Progenitor cell of endocrine pancreas (in vitro differentiated cells): ENCODE data around the gene ABCC10. TPM values are rescaled to one million over a fixed set of nuclear protein-coding genes. Genes with fewer than 3 reads are reported as not detected.
"Not testable (repeated sequence)": the region's sequence is repeated elsewhere in the genome, so short reads cannot be mapped to it uniquely, and the experiment has no call there.

Experiments
- DNase-seq: peaks from one replicate; pipeline ENCODE4 v3.0.0; 2021; ENCODE audit warnings: low spot score; ENCODE audit not compliant: unreplicated experiment
- H3K27ac Mint-ChIP-seq: 2 replicates; pipeline ENCODE4 v1.8.0; 2021; ENCODE audit warnings: mild to moderate bottlenecking, moderate library complexity, mixed read lengths
- H3K27me3 Mint-ChIP-seq: 2 replicates; pipeline ENCODE4 v1.8.0; 2021; ENCODE audit warnings: mixed read lengths
- H3K36me3 Mint-ChIP-seq: 2 replicates; pipeline ENCODE4 v1.8.0; 2022; ENCODE audit warnings: mixed read lengths; ENCODE audit not compliant: insufficient read depth
- H3K4me1 Mint-ChIP-seq: 2 replicates; pipeline ENCODE4 v1.8.0; 2021; ENCODE audit warnings: low read depth, mixed read lengths
- H3K4me3 Mint-ChIP-seq: 2 replicates; pipeline ENCODE4 v1.8.0; 2021; ENCODE audit warnings: low read depth, mild to moderate bottlenecking, moderate library complexity, mixed read lengths
- H3K9me3 Mint-ChIP-seq: 2 replicates; pipeline ENCODE4 v1.8.0; 2021; ENCODE audit warnings: low read depth, mixed read lengths
- CTCF ChIP-seq: fragments of 200-600 bp; sonication (generic); IDR thresholded peaks from one replicate; pipeline ENCODE4 v1.5.0; 2021; ENCODE audit warnings: antibody characterized with exemption, mild to moderate bottlenecking; ENCODE audit not compliant: unreplicated experiment
- total RNA-seq: library from RNA; stranded (reverse); gene quantifications from 2 replicates; pipeline ENCODE4 v1.2.1, GENCODE V29; 2021

The ABCC10 gene
- total RNA-seq, 1 donor from 2014 or later: 68.8 TPM

GRCh38 chr6:43402820-43403219 lies 24.5 kb upstream of the ABCC10 start:
- peaks cover 3% of the 10 kb centered on the region for H3K9me3 Mint-ChIP-seq
- H3K4me1 Mint-ChIP-seq: peaks cover 20% of the 10 kb centered on the region
- TF ChIP-seq CTCF: no peak
- no peak overlapping the region for H3K4me3 Mint-ChIP-seq
- H3K27me3 Mint-ChIP-seq: no peaks in the 10 kb centered on the region
- no peak for DNase-seq
- peaks cover 5% of the 10 kb centered on the region for H3K36me3 Mint-ChIP-seq
- no peak overlapping the region for H3K27ac Mint-ChIP-seq

GRCh38 chr6:43405354-43405753 lies 22.0 kb upstream of the ABCC10 start:
- no peak overlapping the region for H3K4me3 Mint-ChIP-seq
- no peaks in the 10 kb centered on the region for H3K27me3 Mint-ChIP-seq
- no peak overlapping the region for H3K27ac Mint-ChIP-seq
- TF ChIP-seq CTCF: no peak
- H3K4me1 Mint-ChIP-seq: peaks cover 9% of the 10 kb centered on the region
- no peak for DNase-seq
- peaks cover 3% of the 10 kb centered on the region for H3K9me3 Mint-ChIP-seq
- peaks cover 5% of the 10 kb centered on the region for H3K36me3 Mint-ChIP-seq

GRCh38 chr6:43407296-43407695 lies 20.0 kb upstream of the ABCC10 start:
- H3K4me3 Mint-ChIP-seq: no peak overlapping the region
- no peak overlapping the region for H3K27ac Mint-ChIP-seq

GRCh38 chr6:43408259-43408658 lies 19.1 kb upstream of the ABCC10 start:
- DNase-seq: no peak
- no peaks in the 10 kb centered on the region for H3K27me3 Mint-ChIP-seq
- no peak overlapping the region for H3K4me3 Mint-ChIP-seq
- H3K27ac Mint-ChIP-seq: no peak overlapping the region
- peaks cover 5% of the 10 kb centered on the region for H3K4me1 Mint-ChIP-seq
- peaks cover 3% of the 10 kb centered on the region for H3K9me3 Mint-ChIP-seq
- peaks cover 5% of the 10 kb centered on the region for H3K36me3 Mint-ChIP-seq
- no peak for TF ChIP-seq CTCF

More at GRCh38 chr6:43407296-43407695, 20.0 kb upstream of the ABCC10 start:
- no peak for DNase-seq
- Mint-ChIP-seq H3K9me3 (peaks cover 3% of the 10 kb centered on the region), H3K36me3 (peaks cover 5% of the 10 kb centered on the region), H3K27me3 (no peaks in the 10 kb centered on the region), H3K4me1 (peaks cover 5% of the 10 kb centered on the region)
- no peak for TF ChIP-seq CTCF

GRCh38 chr6:43410776-43411175 lies 16.6 kb upstream of the ABCC10 start:
- not testable (repeated sequence) for H3K36me3 Mint-ChIP-seq, H3K9me3 Mint-ChIP-seq, H3K27ac Mint-ChIP-seq, H3K27me3 Mint-ChIP-seq, H3K4me1 Mint-ChIP-seq, H3K4me3 Mint-ChIP-seq, DNase-seq

- H3K27ac Mint-ChIP-seq: no peak overlapping the region
- peaks cover 5% of the 10 kb centered on the region for H3K27me3 Mint-ChIP-seq
- H3K4me1 Mint-ChIP-seq: no peaks in the 10 kb centered on the region
- DNase-seq: no peak
- H3K9me3 Mint-ChIP-seq: no peaks in the 10 kb centered on the region
- H3K36me3 Mint-ChIP-seq: no peaks in the 10 kb centered on the region
- no peak for TF ChIP-seq CTCF
- H3K4me3 Mint-ChIP-seq: no peak overlapping the region
These were observed 14.8 kb upstream of the ABCC10 start for GRCh38 chr6:43412541-43412940.
